Measurements from ENCODE around the gene TSC22D3.

The TSC22D3 gene

DNA sequence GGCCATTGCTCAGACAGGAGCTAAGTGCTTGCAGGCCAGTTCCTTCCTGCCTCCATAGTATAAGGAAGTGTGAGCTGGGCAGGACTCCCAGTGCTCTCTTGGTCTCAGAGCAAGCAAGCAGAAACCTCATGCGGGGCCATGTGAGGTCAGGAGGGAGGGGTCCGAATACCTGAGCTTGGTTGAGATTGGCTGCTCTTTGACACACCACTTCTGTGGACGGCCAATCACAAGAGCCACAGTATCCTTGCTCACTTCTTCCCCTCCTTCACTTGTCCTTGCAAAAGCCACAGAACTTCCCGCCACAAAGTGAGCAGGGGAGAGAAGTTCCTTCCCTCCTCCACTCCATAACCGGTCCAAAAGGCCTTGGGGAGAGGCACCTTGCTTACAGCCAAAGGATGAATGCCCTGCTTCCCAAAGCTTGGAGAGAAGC, 90.6 kb downstream of the TSC22D3 start:
- TF ChIP-seq, protein P1, sequence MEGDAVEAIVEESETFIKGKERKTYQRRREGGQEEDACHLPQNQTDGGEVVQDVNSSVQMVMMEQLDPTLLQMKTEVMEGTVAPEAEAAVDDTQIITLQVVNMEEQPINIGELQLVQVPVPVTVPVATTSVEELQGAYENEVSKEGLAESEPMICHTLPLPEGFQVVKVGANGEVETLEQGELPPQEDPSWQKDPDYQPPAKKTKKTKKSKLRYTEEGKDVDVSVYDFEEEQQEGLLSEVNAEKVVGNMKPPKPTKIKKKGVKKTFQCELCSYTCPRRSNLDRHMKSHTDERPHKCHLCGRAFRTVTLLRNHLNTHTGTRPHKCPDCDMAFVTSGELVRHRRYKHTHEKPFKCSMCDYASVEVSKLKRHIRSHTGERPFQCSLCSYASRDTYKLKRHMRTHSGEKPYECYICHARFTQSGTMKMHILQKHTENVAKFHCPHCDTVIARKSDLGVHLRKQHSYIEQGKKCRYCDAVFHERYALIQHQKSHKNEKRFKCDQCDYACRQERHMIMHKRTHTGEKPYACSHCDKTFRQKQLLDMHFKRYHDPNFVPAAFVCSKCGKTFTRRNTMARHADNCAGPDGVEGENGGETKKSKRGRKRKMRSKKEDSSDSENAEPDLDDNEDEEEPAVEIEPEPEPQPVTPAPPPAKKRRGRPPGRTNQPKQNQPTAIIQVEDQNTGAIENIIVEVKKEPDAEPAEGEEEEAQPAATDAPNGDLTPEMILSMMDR (IDR thresholded peaks at IDR 0.05; ENCODE audit: low read depth, low read length), result no peak
- peak; percentile 81 to 90 for DNase-seq (ENCODE audit: low read depth in 2 of 2)
- H3K4me3 ChIP-seq (replicated peaks in 1 of 2; ENCODE audit: low read depth in 2 of 2, low read length in 2 of 2), result no peak overlapping the region

DNA sequence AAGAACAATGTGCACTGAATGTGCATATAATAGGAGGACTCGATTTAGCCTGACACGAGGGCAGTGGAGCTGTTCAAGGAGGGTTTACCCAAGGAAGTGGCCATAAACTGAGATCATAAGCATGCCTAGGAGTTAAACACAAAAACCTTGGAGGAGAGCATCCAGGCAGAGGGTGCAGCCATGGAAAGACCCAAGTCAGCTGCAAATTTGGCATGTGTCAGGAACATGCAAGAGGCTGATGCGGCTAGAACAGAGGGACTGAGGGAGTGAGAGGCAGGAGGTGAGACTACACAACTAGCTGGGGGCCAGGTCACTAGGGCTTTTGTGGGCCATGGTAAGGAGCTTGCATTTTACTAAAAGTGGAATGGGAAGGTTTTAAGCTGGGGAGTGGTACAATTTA, 91.7 kb downstream of the TSC22D3 start:
- DNase-seq (ENCODE audit: low read depth in 2 of 2), result no peak
- H3K4me3 ChIP-seq (replicated peaks in 1 of 2; ENCODE audit: low read depth in 2 of 2, low read length in 2 of 2), result no peak overlapping the region

DNA sequence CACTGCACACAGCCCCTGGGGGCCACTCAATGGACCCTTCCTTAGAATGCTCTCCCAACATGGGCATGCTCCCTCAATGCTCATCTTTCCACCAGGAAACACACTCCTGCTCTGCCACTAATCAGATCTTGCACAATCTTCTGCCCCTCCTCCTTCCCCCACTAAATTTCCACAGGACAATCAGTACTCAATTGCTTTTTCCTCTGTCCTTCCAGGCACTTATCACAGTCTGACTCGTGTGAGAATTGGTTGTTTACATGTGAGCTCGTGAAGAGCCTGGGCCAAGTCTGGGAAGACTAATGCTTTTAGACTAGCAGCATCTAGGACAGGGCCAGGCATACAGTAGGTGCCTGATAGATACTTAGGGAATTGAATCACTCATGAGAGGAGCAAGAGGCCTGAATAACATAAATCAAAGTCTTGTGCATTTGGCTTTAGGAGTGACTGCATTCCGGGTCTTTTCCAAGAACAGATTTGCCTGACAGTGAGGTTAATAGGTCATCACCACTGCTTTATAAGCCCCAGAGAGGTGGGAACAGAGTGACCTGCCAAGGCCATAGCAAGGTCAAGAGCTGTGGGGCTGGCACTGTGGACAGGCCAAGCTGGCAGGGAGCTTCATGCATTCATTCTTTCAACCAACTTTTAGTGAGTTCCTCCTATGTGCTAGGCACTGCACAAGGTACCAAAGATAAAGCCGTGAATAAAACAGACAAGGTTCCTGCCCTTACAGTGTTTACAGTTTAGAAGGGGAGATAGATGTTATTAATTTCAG, 92.3 kb downstream of the TSC22D3 start:
- TF ChIP-seq, protein P1 (IDR thresholded peaks at IDR 0.05; ENCODE audit: low read depth, low read length), result no peak
- H3K4me3 ChIP-seq (replicated peaks in 1 of 2; ENCODE audit: low read depth in 2 of 2, low read length in 2 of 2), result no peak overlapping the region
- peak; percentile 39 to 54 for DNase-seq (ENCODE audit: low read depth in 2 of 2)

More for the DNA sequence above, 91.7 kb downstream of the TSC22D3 start:
- TF ChIP-seq, protein P1 (IDR thresholded peaks at IDR 0.05; ENCODE audit: low read depth, low read length), result no peak

DNA sequence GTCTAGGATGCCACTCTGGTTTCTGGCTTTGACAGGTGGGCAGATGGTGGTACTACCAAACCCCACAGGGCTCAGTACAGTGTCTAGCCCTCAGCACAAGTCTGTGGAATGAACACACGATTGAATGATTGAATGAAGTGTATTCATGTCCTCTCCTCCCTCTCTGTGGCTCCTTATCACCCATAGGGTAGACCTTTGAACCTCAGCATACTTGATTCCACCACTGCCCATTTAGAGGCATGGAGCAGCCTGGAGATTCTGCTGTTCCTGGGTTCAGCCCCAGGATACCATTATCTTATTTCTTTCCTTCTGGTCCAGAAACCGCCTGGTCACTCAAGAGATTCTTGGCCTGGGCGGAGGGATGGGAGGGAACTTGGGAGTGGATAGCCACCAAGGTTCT, 93.3 kb downstream of the TSC22D3 start:
- H3K4me3 ChIP-seq (replicated peaks in 1 of 2; ENCODE audit: low read depth in 2 of 2, low read length in 2 of 2), result no peak overlapping the region
- TF ChIP-seq, protein P1 (IDR thresholded peaks at IDR 0.05; ENCODE audit: low read depth, low read length), result no peak
- DNase-seq (ENCODE audit: low read depth in 2 of 2), result no peak

DNA sequence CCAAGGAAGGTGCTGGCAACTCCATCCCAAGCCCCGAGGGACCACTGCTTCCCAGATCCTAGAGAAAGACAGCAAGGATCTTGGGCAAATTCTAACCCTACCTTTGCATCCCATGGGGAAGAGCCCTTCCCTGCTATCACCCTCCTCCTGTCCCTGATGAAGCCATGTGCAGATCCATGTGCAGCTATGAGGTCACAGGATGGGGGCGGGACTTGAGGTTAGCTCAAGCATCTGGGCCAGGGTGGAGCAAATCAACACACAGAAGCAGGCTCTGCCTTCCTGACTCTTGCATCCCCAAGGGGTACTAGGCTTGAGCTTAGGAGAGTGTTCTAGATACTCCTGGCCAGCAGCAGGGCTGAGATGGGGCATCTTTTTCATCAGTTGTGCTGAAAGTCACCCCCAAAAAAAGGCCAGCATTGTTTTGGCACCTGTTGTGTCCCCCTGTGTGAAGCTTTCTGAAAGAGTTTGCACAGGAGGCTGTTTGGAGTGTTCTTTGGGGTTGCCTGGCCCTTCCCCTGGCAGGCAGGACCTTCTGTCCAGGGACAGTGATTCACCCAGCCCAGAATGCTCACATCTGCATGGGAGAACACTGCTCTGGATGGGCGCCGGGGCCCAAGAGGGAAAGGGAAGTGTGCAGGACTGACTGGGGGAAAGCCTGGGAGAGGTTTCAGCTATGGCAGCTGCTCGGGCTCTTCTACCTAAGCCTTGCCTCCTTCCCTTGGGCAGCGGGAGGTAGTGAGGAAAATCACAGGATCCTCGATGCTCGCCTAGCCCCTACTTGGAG, 96.4 kb downstream of the TSC22D3 start:
- DNase-seq (ENCODE audit: low read depth in 2 of 2), result peak; percentile 84 to 95
- TF ChIP-seq, protein P1 (IDR thresholded peaks at IDR 0.05; ENCODE audit: low read depth, low read length), result no peak
- H3K4me3 ChIP-seq (replicated peaks in 1 of 2; ENCODE audit: low read depth in 2 of 2, low read length in 2 of 2), result no peak overlapping the region

DNA sequence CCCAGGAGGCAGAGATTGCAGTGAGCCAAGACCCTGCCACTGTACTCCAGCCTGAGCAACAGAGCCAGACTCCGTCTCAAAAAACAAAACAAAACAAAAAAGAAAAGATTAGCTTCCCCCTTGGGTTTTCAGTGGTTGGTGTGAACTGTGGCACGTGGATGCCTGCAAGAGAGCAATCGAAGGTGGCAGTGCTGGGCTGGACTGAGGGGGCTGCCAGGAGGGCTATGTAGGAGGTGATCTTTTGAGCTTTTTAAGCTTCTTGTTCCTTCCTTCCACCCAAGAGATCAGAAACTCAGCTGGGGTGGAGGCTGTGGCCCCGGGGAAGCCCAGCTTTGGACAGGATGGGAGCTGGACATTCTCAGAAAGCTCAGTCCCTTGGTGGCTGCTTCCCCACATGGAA, 97.7 kb downstream of the TSC22D3 start:
- DNase-seq (ENCODE audit: low read depth in 2 of 2), result peak in 1 of 2 donors; percentile 57
- TF ChIP-seq, protein P1 (IDR thresholded peaks at IDR 0.05; ENCODE audit: low read depth, low read length), result no peak

More for the DNA sequence above, 97.7 kb downstream of the TSC22D3 start:
- H3K4me3 ChIP-seq (replicated peaks in 1 of 2; ENCODE audit: low read depth in 2 of 2, low read length in 2 of 2), result no peak overlapping the region
